Calu3 (cell line): Measurements from ENCODE around the gene PARP1. TPM values are rescaled to one million over a fixed set of nuclear protein-coding genes. Genes with fewer than 3 reads are reported as not detected.

ENCODE experiments used
- BruUV-seq: library from RNA; stranded (reverse); fragments of 400-500 nt; replicated peaks from 2 replicates; lab custom pipeline; 2021; lab: Mats Ljungman, UMichigan
- CTCF ChIA-PET: fragments of 300-600 bp; sonication (Branson Sonifier 250); formaldehyde crosslinking; loops from one replicate; lab custom pipeline; 2022; ENCODE audit warnings: antibody characterized with exemption; lab: Charles Lee
- DNase-seq: peaks from one replicate; pipeline ENCODE4 v3.0.0; 2022
- H3K27ac Mint-ChIP-seq: one replicate; pipeline ENCODE4 v1.8.0; 2022; ENCODE audit warnings: mixed read lengths; ENCODE audit not compliant: unreplicated experiment
- H3K27me3 Mint-ChIP-seq: one replicate; pipeline ENCODE4 v1.8.0; 2022; ENCODE audit warnings: mixed read lengths; ENCODE audit not compliant: unreplicated experiment
- H3K36me3 Mint-ChIP-seq: one replicate; pipeline ENCODE4 v1.8.0; 2022; ENCODE audit warnings: mild to moderate bottlenecking, moderate library complexity, mixed read lengths; ENCODE audit not compliant: insufficient read depth, unreplicated experiment
- H3K4me1 Mint-ChIP-seq: one replicate; pipeline ENCODE4 v1.8.0; 2022; ENCODE audit warnings: mild to moderate bottlenecking, low read depth, mixed read lengths; ENCODE audit not compliant: unreplicated experiment
- H3K4me3 Mint-ChIP-seq: one replicate; pipeline ENCODE4 v1.8.0; 2022; ENCODE audit warnings: mild to moderate bottlenecking, low read depth, moderate library complexity, mixed read lengths; ENCODE audit not compliant: unreplicated experiment
- H3K9me3 Mint-ChIP-seq: one replicate; pipeline ENCODE4 v1.8.0; 2022; ENCODE audit warnings: low read depth, mixed read lengths; ENCODE audit not compliant: unreplicated experiment
- CTCF ChIP-seq: fragments of 200-600 bp; IDR thresholded peaks from one replicate; pipeline ENCODE4 v1.8.0; 2022; ENCODE audit warnings: antibody characterized with exemption; ENCODE audit not compliant: unreplicated experiment
- intact Hi-C: fragments of 100-400 bp; cut with micrococcal nuclease; formaldehyde crosslinking; loops from one replicate; pipeline ENCODE4 v1.10.0; 2022; ENCODE audit not compliant: unreplicated experiment
- total RNA-seq: library from RNA; stranded (reverse); gene quantifications from 2 replicates; pipeline ENCODE4 v1.2.3, GENCODE V29; 2022

Gene PARP1
- total RNA-seq, 1 experiment from 2014 or later = 136 TPM

DNA sequence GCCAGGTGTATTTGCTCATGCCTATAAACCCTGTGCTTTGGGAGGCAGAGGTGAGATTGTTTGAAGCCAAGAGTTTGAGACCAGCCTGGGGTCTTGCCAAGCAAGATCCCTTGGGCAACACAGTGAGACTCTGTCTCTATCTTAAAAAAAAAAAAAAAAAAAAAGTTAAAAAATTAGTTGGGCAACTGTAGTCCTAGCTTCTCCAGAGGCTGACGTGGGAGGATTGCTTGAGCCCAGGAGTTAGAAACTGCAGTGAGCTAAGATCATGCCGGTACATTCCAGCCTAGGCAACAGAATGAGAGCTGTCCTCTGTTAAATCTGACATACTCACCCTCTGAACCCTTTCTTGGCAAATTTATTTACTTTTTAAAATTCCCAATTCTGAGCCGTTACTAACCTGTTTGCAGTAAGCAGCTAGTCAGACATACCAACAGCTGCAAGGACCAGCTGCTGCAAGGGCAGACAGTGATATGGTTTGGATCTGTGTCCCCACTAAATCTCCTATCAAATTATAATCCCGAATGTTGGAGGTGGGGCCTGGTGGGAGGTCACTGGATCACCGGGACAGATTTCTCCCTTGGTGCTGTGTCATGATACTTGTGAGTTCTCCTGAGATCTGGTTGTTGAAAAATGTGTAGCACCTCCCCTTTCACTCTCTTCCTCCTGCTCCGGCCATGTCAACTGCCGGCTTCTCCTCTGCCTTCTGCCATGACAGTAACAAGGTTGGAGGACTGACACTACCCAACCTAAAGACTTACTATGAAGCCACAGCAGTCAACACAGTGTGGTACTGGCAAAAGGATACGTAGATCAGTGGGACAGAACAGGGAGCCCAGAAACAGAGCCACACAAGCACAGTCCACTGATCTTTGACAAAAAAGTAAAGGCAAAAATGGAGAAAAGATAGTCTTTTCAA lies 10.6 kb downstream of the PARP1 start:
- peaks cover 19% of the 10 kb centered on the region for H3K36me3 Mint-ChIP-seq
- H3K27me3 Mint-ChIP-seq = no peaks in the 10 kb centered on the region
- BruUV-seq = no TSS peak
- no peak overlapping the region for H3K4me3 Mint-ChIP-seq
- no peak overlapping the region for H3K27ac Mint-ChIP-seq
- no peak for TF ChIP-seq CTCF
- no peaks in the 10 kb centered on the region for H3K4me1 Mint-ChIP-seq
- intact Hi-C loops = no loop called here
- H3K9me3 Mint-ChIP-seq = no peaks in the 10 kb centered on the region
- CTCF ChIA-PET = no interaction called here
- no peak for DNase-seq

- no peaks in the 10 kb centered on the region for H3K4me1 Mint-ChIP-seq
- intact Hi-C loops = no loop called here
- H3K9me3 Mint-ChIP-seq = no peaks in the 10 kb centered on the region
- H3K27me3 Mint-ChIP-seq = no peaks in the 10 kb centered on the region
- CTCF ChIA-PET = no interaction called here
- H3K4me3 Mint-ChIP-seq = no peak overlapping the region
- TF ChIP-seq CTCF = no peak
- no peak overlapping the region for H3K27ac Mint-ChIP-seq
- no peak for DNase-seq
- BruUV-seq = no TSS peak
- H3K36me3 Mint-ChIP-seq = peaks cover 11% of the 10 kb centered on the region
These were observed 12.1 kb downstream of the PARP1 start for GRCh38 chr1:226395753-226396152.

- intact Hi-C loops = no loop called here
- Mint-ChIP-seq H3K27ac (no peak overlapping the region), H3K4me3 (no peak overlapping the region), H3K4me1 (no peaks in the 10 kb centered on the region), H3K9me3 (no peaks in the 10 kb centered on the region), H3K27me3 (no peaks in the 10 kb centered on the region), H3K36me3 (peaks cover 6% of the 10 kb centered on the region)
- BruUV-seq = no TSS peak
- DNase-seq = no peak
- CTCF ChIA-PET = no interaction called here
- TF ChIP-seq CTCF = no peak
These were observed 13.4 kb downstream of the PARP1 start for GRCh38 chr1:226394462-226394861.

GRCh38 chr1:226390681-226391080 lies 17.2 kb downstream of the PARP1 start:
- no peak for DNase-seq

More at GRCh38 chr1:226390681-226391080, 17.2 kb downstream of the PARP1 start:
- intact Hi-C loops = no loop called here
- no TSS peak for BruUV-seq
- H3K4me3 Mint-ChIP-seq = no peak overlapping the region
- H3K27ac Mint-ChIP-seq = no peak overlapping the region
- CTCF ChIA-PET = no interaction called here
- H3K36me3 Mint-ChIP-seq = peaks cover 23% of the 10 kb centered on the region
- no peak for TF ChIP-seq CTCF
- no peaks in the 10 kb centered on the region for H3K4me1 Mint-ChIP-seq
- no peaks in the 10 kb centered on the region for H3K9me3 Mint-ChIP-seq
- no peaks in the 10 kb centered on the region for H3K27me3 Mint-ChIP-seq
